HepG2 (cell line): ENCODE results near the gene TIFAB. TPM values are rescaled to one million over a fixed set of nuclear protein-coding genes. Genes with fewer than 3 reads are reported as not detected.

Experiments
- AGO1 ChIP-seq: fragments of 200-400 bp; formaldehyde crosslinking; IDR thresholded peaks from 2 replicates; pipeline ENCODE4 v1.6.1; 2017; ENCODE audit warnings: mild to moderate bottlenecking, low read depth, low read length, moderate library complexity; ENCODE audit not compliant: poor library complexity, severe bottlenecking
- CERS6 ChIP-seq: sonication (generic); formaldehyde crosslinking; IDR thresholded peaks from 2 replicates; pipeline ENCODE4 v1.5.0; 2020; ENCODE audit warnings: missing genetic modification reagents
- ELF4 ChIP-seq: sonication (generic); formaldehyde crosslinking; IDR thresholded peaks from 2 replicates; pipeline ENCODE4 v1.5.0; 2020; ENCODE audit warnings: missing genetic modification reagents, mild to moderate bottlenecking, moderate library complexity, borderline replicate concordance
- FOXA3 ChIP-seq: IDR thresholded peaks from 2 replicates; pipeline ENCODE4 v1.6.1; 2016; ENCODE audit warnings: missing genetic modification reagents, missing compliant biosample characterization
- FOXP1 ChIP-seq, 2 experiments: fragments of 450-650 bp in 1 of 2; IDR thresholded peaks; 2 replicates each; pipeline ENCODE4 v1.6.1; 2017 to 2018; ENCODE audit warnings: antibody characterized with exemption in 1 of 2
- HMGXB4 ChIP-seq, 2 experiments: sonication (generic) in 1 of 2; formaldehyde crosslinking in 1 of 2; IDR thresholded peaks; 2 replicates each; pipeline versions ENCODE4 v1.4.0 to v1.6.1; 2018 to 2020; ENCODE audit warnings: missing genetic modification reagents in 2 of 2, borderline replicate concordance in 1 of 2, low read depth in 1 of 2, mild to moderate bottlenecking in 1 of 2, missing biosample characterization in 1 of 2
- HNRNPH1 ChIP-seq: fragments of 200-400 bp; formaldehyde crosslinking; optimal IDR thresholded peaks from 2 replicates; pipeline ENCODE3; 2017; ENCODE audit warnings: mild to moderate bottlenecking, low read depth, low read length
- KAT8 ChIP-seq: IDR thresholded peaks from 2 replicates; pipeline ENCODE4 v1.6.1; 2016; ENCODE audit warnings: missing genetic modification reagents, missing compliant biosample characterization
- MAF1 ChIP-seq: sonication (generic); formaldehyde crosslinking; IDR thresholded peaks from 2 replicates; pipeline ENCODE4 v1.5.0; 2020; ENCODE audit warnings: missing genetic modification reagents, borderline replicate concordance
- MIER3 ChIP-seq: IDR thresholded peaks from 2 replicates; pipeline ENCODE4 v1.6.1; 2016; ENCODE audit warnings: missing compliant biosample characterization, borderline replicate concordance
- PHF21A ChIP-seq: sonication (generic); formaldehyde crosslinking; IDR thresholded peaks from 2 replicates; pipeline ENCODE4 v1.5.0; 2020; ENCODE audit warnings: mild to moderate bottlenecking, missing genetic modification reagents
- POGK ChIP-seq: sonication (generic); formaldehyde crosslinking; conservative IDR thresholded peaks from 2 replicates; pipeline ENCODE4 v1.8.0; 2022; ENCODE audit warnings: mild to moderate bottlenecking, moderate library complexity, missing genetic modification reagents
- RXRB ChIP-seq: IDR thresholded peaks from 2 replicates; pipeline ENCODE4 v1.6.1; 2016; ENCODE audit warnings: borderline replicate concordance, missing genetic modification reagents, missing compliant biosample characterization
- TCF7 ChIP-seq: sonication (generic); IDR thresholded peaks from 2 replicates; pipeline ENCODE4 v1.6.1; 2016; ENCODE audit warnings: antibody characterized with exemption, low read depth
- TCF7L2 ChIP-seq: IDR thresholded peaks from 2 replicates; pipeline ENCODE4 v1.6.1; 2011; ENCODE audit warnings: mild to moderate bottlenecking, low read depth, low read length, moderate library complexity
- THAP8 ChIP-seq: sonication (generic); formaldehyde crosslinking; IDR thresholded peaks from 2 replicates; pipeline ENCODE4 v1.5.1; 2020; ENCODE audit warnings: missing genetic modification reagents, mild to moderate bottlenecking, borderline replicate concordance
- ZFAT ChIP-seq: sonication (generic); formaldehyde crosslinking; conservative IDR thresholded peaks from 2 replicates; pipeline ENCODE4 v1.8.1; 2023; ENCODE audit warnings: missing genetic modification reagents, inconsistent platforms
- ZNF282 ChIP-seq: fragments of 450-650 bp; IDR thresholded peaks from 2 replicates; pipeline ENCODE4 v1.6.1; 2018; ENCODE audit not compliant: partially characterized antibody
- ZNF362 ChIP-seq: sonication (generic); formaldehyde crosslinking; IDR thresholded peaks from 2 replicates; pipeline ENCODE4 v1.4.0; 2020; ENCODE audit warnings: missing genetic modification reagents, mild to moderate bottlenecking, borderline replicate concordance
- ZNF652 ChIP-seq: IDR thresholded peaks from 2 replicates; pipeline ENCODE4 v1.6.1; 2016; ENCODE audit warnings: low read depth, borderline replicate concordance
- ZNF878 ChIP-seq: sonication (generic); formaldehyde crosslinking; IDR thresholded peaks from 2 replicates; pipeline ENCODE4 v1.8.1; 2023; ENCODE audit warnings: mild to moderate bottlenecking, missing genetic modification reagents, moderate library complexity
- ZSCAN30 ChIP-seq: sonication (generic); formaldehyde crosslinking; IDR thresholded peaks from 2 replicates; pipeline ENCODE4 v1.5.0; 2020; ENCODE audit warnings: mild to moderate bottlenecking, missing genetic modification reagents
- polyA plus RNA-seq, 8 experiments: library from polyadenylated mRNA; depleted of rRNA in 3 of 8; stranded (reverse) in 7 of 8; unstranded in 1 of 8; fragments of >200 nt; fragmentation: Illumina TruSeq in 4 of 8; extraction: Trizol in 4 of 8; gene quantifications; 2 replicates each; pipeline versions ENCODE4 v1.2.1 to v1.2.3, GENCODE V29; 2011 to 2016; ENCODE audit warnings: low read depth in 4 of 8, missing spikeins in 1 of 8, mixed read lengths in 1 of 8; ENCODE audit not compliant: insufficient read depth in 1 of 8
- total RNA-seq, 5 experiments: library from RNA; depleted of rRNA; stranded (reverse); fragments of >200 nt; fragmentation: Illumina TruSeq; extraction: Trizol; gene quantifications; 2 replicates each; pipeline ENCODE4 v1.2.3, GENCODE V29; 2016; ENCODE audit warnings: low read depth in 1 of 5

Gene TIFAB
- total and polyA plus RNA-seq, 2 of the 13 experiments (the other 11 are each of a cell fraction or from before 2014, with no cell fraction given), result not detected

- no peak for TF ChIP-seq MAF1 (CRISPR knock-in tag)
- TF ChIP-seq PHF21A, result peak; percentile 55; the same call in 1 of the 2 replicates
- TF ChIP-seq MIER3 (CRISPR knock-in tag), result no peak
- TF ChIP-seq ZNF652 (CRISPR knock-in tag), result no peak
- TF ChIP-seq ELF4, result no peak
- no peak for TF ChIP-seq ZNF282
- TF ChIP-seq CERS6 (CRISPR knock-in tag), result no peak
- TF ChIP-seq FOXP1 (IDR thresholded peaks at IDR 0.05), result no peak
- peak; percentile 73; the same call in 1 of the 2 replicates for TF ChIP-seq FOXP1 (CRISPR knock-in tag; IDR thresholded peaks at IDR 0.05)
- TF ChIP-seq ZSCAN30 (CRISPR knock-in tag), result no peak
- peak; percentile 57 for TF ChIP-seq FOXA3 (CRISPR knock-in tag)
- TF ChIP-seq HMGXB4 (CRISPR knock-in tag; IDR thresholded peaks at IDR 0.05; ENCODE audit: borderline replicate concordance in 1 of 2, low read depth in 1 of 2), result no peak
- peak; percentile 73 for TF ChIP-seq ZNF362 (CRISPR knock-in tag)
- TF ChIP-seq ZFAT (CRISPR knock-in tag), result no peak
- peak; percentile 46 for TF ChIP-seq RXRB (CRISPR knock-in tag)
- TF ChIP-seq ZNF878, result no peak
- TF ChIP-seq TCF7, result peak; percentile 79
- TF ChIP-seq AGO1, result no peak
- TF ChIP-seq KAT8 (CRISPR knock-in tag), result no peak
- 0 out of 2 replicates have a peak, but pooled peaks have one; percentile 20 for TF ChIP-seq TCF7L2
- TF ChIP-seq POGK (CRISPR knock-in tag), result peak; percentile 77; the same call in 1 of the 2 replicates
- TF ChIP-seq HNRNPH1, result no peak
- TF ChIP-seq THAP8 (CRISPR knock-in tag), result no peak
Observed at GRCh38 chr5:135489466-135490244, 37.5 kb upstream of the TIFAB start (continued).
